Glomerular visceral epithelial cell (primary cell): Measurements from ENCODE around the gene RAB3GAP2.
A peak's percentile ranks its signal among the peaks of the same experiment; 100 is the strongest.
"Not testable (repeated sequence)": the region's sequence is repeated elsewhere in the genome, so short reads cannot be mapped to it uniquely, and the experiment has no call there.

Experiments
- DNase-seq: peaks from one replicate; pipeline ENCODE4 v3.0.0-alpha.2; 2016; ENCODE audit errors: extremely low spot score

Gene RAB3GAP2

GRCh38 chr1:220139966-220140365, 132.3 kb downstream of the RAB3GAP2 start:
- no peak for DNase-seq

- no peak for DNase-seq
Observed at GRCh38 chr1:220137019-220137786, 135.1 kb downstream of the RAB3GAP2 start.

- no peak for DNase-seq
Observed at GRCh38 chr1:220135755-220136154, 136.5 kb downstream of the RAB3GAP2 start.

- DNase-seq: no peak
Observed at GRCh38 chr1:220129479-220130210, 142.6 kb downstream of the RAB3GAP2 start.

- DNase-seq: no peak
Observed at GRCh38 chr1:220127076-220127475, 145.2 kb downstream of the RAB3GAP2 start.

GRCh38 chr1:220124542-220124941, 147.7 kb downstream of the RAB3GAP2 start:
- no peak for DNase-seq

- DNase-seq: peak; percentile 3
Observed at GRCh38 chr1:220123889-220124288, 148.4 kb downstream of the RAB3GAP2 start.

GRCh38 chr1:220123066-220123465, 149.2 kb downstream of the RAB3GAP2 start:
- DNase-seq: no peak

- DNase-seq: no peak
Observed at GRCh38 chr1:220121791-220122530, 150.3 kb downstream of the RAB3GAP2 start.

- no peak for DNase-seq
Observed at GRCh38 chr1:220119043-220119512, 153.2 kb downstream of the RAB3GAP2 start.

GRCh38 chr1:220113136-220113695, 159.0 kb downstream of the RAB3GAP2 start:
- DNase-seq: peak; percentile 15

- DNase-seq: not testable (repeated sequence)
Observed at GRCh38 chr1:220112600-220112999, 159.7 kb downstream of the RAB3GAP2 start.

GRCh38 chr1:220110473-220110872, 161.8 kb downstream of the RAB3GAP2 start:
- not testable (repeated sequence) for DNase-seq

- DNase-seq: no peak
Observed at GRCh38 chr1:220099826-220100225, 172.4 kb downstream of the RAB3GAP2 start.
